AG09319 (cell line): ENCODE data around the gene SLC5A3.

Source experiments
- DNase-seq: peaks from one replicate; pipeline ENCODE4 v3.0.0-alpha.2; 2010; ENCODE audit warnings: low read depth; ENCODE audit errors: extremely low read depth
- CTCF ChIP-seq: IDR thresholded peaks from 2 replicates; pipeline ENCODE4 v1.5.1; 2011; ENCODE audit warnings: low read depth, mild to moderate bottlenecking, inconsistent platforms, low read length, moderate library complexity

Gene SLC5A3

DNA sequence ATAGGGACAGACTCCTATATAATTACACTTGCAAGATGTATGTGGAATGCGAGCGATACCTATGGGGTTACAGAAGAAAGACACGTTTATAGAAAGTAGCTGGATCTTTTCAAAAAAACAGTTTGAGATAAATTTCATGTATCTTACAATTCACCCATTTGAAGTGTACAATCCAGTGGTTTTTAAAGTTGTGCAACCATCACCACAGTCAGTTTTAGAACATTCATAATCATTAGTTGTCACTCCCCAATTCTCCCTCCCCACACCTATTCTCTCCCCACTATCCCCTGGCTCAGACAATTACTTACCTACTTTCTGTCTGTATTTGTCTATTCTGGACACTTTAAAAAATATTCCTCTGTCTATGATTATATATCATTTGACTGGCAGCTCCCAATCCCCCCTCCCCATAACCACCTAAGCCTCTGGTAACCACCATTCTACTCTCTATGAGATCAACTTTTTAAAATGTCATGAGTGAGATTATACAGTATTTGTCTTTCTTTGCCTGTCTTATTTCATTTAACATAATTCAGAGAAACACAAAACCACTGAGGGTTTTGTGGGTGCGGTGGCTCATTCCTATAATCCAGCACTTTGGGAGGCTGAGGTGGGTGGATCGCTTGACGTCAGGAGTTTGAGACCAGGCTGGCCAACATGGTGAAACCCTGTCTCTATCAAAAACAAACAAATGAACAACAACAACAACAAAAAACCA is 39.1 kb downstream of the SLC5A3 start:
- DNase-seq: no peak
- TF ChIP-seq CTCF: no peak

DNA sequence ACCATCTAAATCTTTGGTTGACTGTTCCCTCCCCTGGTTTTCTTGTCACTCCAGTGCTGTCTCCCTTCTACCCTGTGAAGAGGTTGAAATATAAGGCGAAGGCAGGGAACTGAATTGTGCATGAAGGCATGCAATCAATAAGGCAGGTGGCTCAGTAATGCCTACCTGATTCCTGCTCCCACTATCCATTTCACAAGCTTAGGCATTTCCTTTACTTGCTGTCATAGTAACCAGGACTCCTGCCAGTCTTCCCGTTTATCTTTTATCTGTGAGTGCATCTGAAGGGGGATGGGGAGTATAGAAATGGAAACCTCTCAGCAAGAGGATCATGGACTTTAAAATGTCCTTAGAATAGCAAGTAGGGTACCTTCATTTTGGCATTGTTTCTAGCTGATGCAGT is 40.5 kb downstream of the SLC5A3 start:
- no peak for TF ChIP-seq CTCF
- DNase-seq: no peak

DNA sequence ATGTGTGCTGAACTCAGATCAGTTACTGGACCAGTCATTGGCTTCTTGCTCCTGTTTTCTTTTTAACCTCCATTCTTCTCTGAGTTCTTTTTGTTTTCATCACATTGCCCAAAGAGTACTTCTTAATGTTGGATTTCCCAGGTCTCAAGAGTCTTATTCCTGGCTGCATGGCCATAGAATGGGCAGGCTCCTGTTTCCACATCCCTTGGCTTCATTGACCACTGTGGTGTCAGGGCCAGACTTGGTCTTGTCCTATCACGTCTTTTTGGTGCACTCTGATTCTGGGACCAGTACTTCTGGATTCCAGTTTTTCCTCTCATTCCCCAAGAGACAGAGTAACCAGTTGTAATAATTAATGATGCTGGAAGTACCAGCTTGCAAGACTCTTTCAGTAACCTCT is 41.8 kb downstream of the SLC5A3 start:
- no peak for TF ChIP-seq CTCF
- DNase-seq: no peak

GRCh38 chr21:34116569-34116968 is 43.2 kb downstream of the SLC5A3 start:
- TF ChIP-seq CTCF: no peak
- no peak for DNase-seq

GRCh38 chr21:34120867-34121266 is 47.5 kb downstream of the SLC5A3 start:
- TF ChIP-seq CTCF: no peak

GRCh38 chr21:34122047-34122446 is 48.7 kb downstream of the SLC5A3 start:
- no peak for DNase-seq
- no peak for TF ChIP-seq CTCF

More at GRCh38 chr21:34120867-34121266, 47.5 kb downstream of the SLC5A3 start:
- no peak for DNase-seq
